ENCODE data around the gene ELP6. TPM values are rescaled to one million over a fixed set of nuclear protein-coding genes. Genes with fewer than 3 reads are reported as not detected.

Gene ELP6
- total and polyA plus RNA-seq, 9 of the 15 experiments (the other 6 are each of a cell fraction or from before 2014, with no cell fraction given) = 76.9 to 198 (median 83.3) TPM

- TF ChIP-seq ZBTB5 (IDR thresholded peaks at IDR 0.05) (no peak), SMARCE1 (IDR thresholded peaks at IDR 0.05) (peak; percentile 75; the same call in 1 of the 2 replicates), STAT5A (IDR thresholded peaks at IDR 0.05; ENCODE audit: borderline replicate concordance, low read length) (peak; percentile 72; the same call in 1 of the 2 replicates), HNRNPL (IDR thresholded peaks at IDR 0.05; ENCODE audit: low read depth, low read length) (no peak), TRIM28 (IDR thresholded peaks at IDR 0.05) (0 out of 2 replicates have a peak, but pooled peaks have one; percentile 47), HDGF (IDR thresholded peaks at IDR 0.05) (peak; percentile 85; the same call in 1 of the 2 replicates), RAD51 (IDR thresholded peaks at IDR 0.05; ENCODE audit: borderline replicate concordance, low read depth) (no peak), TCF3 (CRISPR knock-in tag; IDR thresholded peaks at IDR 0.05) (peak; percentile 95), CBFB (CRISPR knock-in tag; IDR thresholded peaks at IDR 0.05) (no peak), CREB1 (IDR thresholded peaks at IDR 0.05) (peak; percentile 42; the same call in 1 of the 2 replicates), CREB1 (CRISPR knock-in tag; IDR thresholded peaks at IDR 0.05) (0 out of 2 replicates have a peak, but pooled peaks have one; percentile 52), ETV6 (IDR thresholded peaks at IDR 0.05; ENCODE audit: borderline replicate concordance in 1 of 2, low read depth in 2 of 2, low read length in 1 of 2) (0 out of 4 replicates have a peak, but pooled peaks of 1 of the 2 experiments have one; percentile 23), ETV6 (CRISPR knock-in tag; IDR thresholded peaks at IDR 0.05; ENCODE audit: borderline replicate concordance) (no peak), SPI1 (IDR thresholded peaks at IDR 0.05; ENCODE audit: borderline replicate concordance, low read depth, low read length) (peak; percentile 72; the same call in 1 of the 2 replicates), SIX5 (IDR thresholded peaks at IDR 0.05; ENCODE audit: borderline replicate concordance in 1 of 2, insufficient read depth in 1 of 2, low read depth in 1 of 2, low read length in 2 of 2) (no peak), ZBTB2 (IDR thresholded peaks at IDR 0.05) (peak; percentile 83; the same call in 1 of the 2 replicates), CTBP1 (IDR thresholded peaks at IDR 0.05; ENCODE audit: borderline replicate concordance) (peak; percentile 92), MAZ (CRISPR knock-in tag; conservative IDR thresholded peaks at IDR 0.05 in 1 of 2, IDR thresholded peaks at IDR 0.05 in 1 of 2) (0 out of 4 replicates have a peak, but pooled peaks of 1 of the 2 experiments have one; percentile 24), ESRRA (IDR thresholded peaks at IDR 0.05; ENCODE audit: borderline replicate concordance, low read depth) (peak; percentile 27; the same call in 1 of the 2 replicates), BRCA1 (IDR thresholded peaks at IDR 0.05) (no peak), BRCA1 (CRISPR knock-in tag; IDR thresholded peaks at IDR 0.05) (no peak), CEBPZ (IDR thresholded peaks at IDR 0.05; ENCODE audit: borderline replicate concordance, low read depth, low read length) (no peak), ARID1B (IDR thresholded peaks at IDR 0.05) (peak; percentile 92), PML (IDR thresholded peaks at IDR 0.05; ENCODE audit: low read length) (peak; percentile 65; the same call in 1 of the 2 replicates)
These were observed 10.5 kb downstream of the ELP6 start (continued) for GRCh38 chr3:47503033-47503432.
